ENCODE measurements around the gene TLCD3B. TPM values are rescaled to one million over a fixed set of nuclear protein-coding genes. Genes with fewer than 3 reads are reported as not detected.
"Not testable (repeated sequence)": the region's sequence is repeated elsewhere in the genome, so short reads cannot be mapped to it uniquely, and the experiment has no call there.

Gene TLCD3B
- total and polyA plus RNA-seq, 2 experiments from 2014 or later, result 0.36 TPM; not detected in 1

- H3K27ac ChIP-seq, result no peak overlapping the region
- no peaks in the 10 kb centered on the region for H3K9me3 ChIP-seq (ENCODE audit: low read depth)
- TF ChIP-seq CTCF (IDR thresholded peaks at IDR 0.05; ENCODE audit: low read depth, low read length), result no peak
- no peaks in the 10 kb centered on the region for H3K4me1 ChIP-seq (ENCODE audit: low read depth)
- H3K4me3 ChIP-seq, result no peak overlapping the region
- no peaks in the 10 kb centered on the region for H3K27me3 ChIP-seq
- no peaks in the 10 kb centered on the region for H3K36me3 ChIP-seq
- no peak for DNase-seq (ENCODE audit: low read depth in 1 of 2, low spot score in 1 of 2)
Measured at GRCh38 chr16:30018731-30019158, 12.3 kb downstream of the TLCD3B start.

GRCh38 chr16:30017937-30018336 is 13.1 kb downstream of the TLCD3B start:
- DNase-seq (ENCODE audit: low read depth in 1 of 2, low spot score in 1 of 2); H3K36me3 ChIP-seq; H3K4me3 ChIP-seq; H3K27ac ChIP-seq; H3K27me3 ChIP-seq; H3K4me1 ChIP-seq (ENCODE audit: low read depth); H3K9me3 ChIP-seq (ENCODE audit: low read depth): not testable (repeated sequence)

GRCh38 chr16:30017277-30017656 is 13.8 kb downstream of the TLCD3B start:
- H3K27ac ChIP-seq, result no peak overlapping the region
- no peak for TF ChIP-seq CTCF (IDR thresholded peaks at IDR 0.05; ENCODE audit: low read depth, low read length)
- no peaks in the 10 kb centered on the region for H3K36me3 ChIP-seq

GRCh38 chr16:30016555-30017276 is 14.4 kb downstream of the TLCD3B start:
- no peaks in the 10 kb centered on the region for H3K36me3 ChIP-seq
- no peaks in the 10 kb centered on the region for H3K9me3 ChIP-seq (ENCODE audit: low read depth)
- peaks cover 7% of the 10 kb centered on the region for H3K27me3 ChIP-seq
- TF ChIP-seq CTCF (IDR thresholded peaks at IDR 0.05; ENCODE audit: low read depth, low read length), result no peak
- no peaks in the 10 kb centered on the region for H3K4me1 ChIP-seq (ENCODE audit: low read depth)
- no peak overlapping the region for H3K4me3 ChIP-seq
- DNase-seq (ENCODE audit: low read depth in 1 of 2, low spot score in 1 of 2), result no peak
- no peak overlapping the region for H3K27ac ChIP-seq

More at GRCh38 chr16:30017277-30017656, 13.8 kb downstream of the TLCD3B start:
- Histone ChIP-seq H3K4me3 (no peak overlapping the region), H3K9me3 (ENCODE audit: low read depth) (no peaks in the 10 kb centered on the region), H3K27me3 (peaks cover 1% of the 10 kb centered on the region), H3K4me1 (ENCODE audit: low read depth) (no peaks in the 10 kb centered on the region)
- DNase-seq (ENCODE audit: low read depth in 1 of 2, low spot score in 1 of 2), result no peak

GRCh38 chr16:30015450-30015849 is 15.6 kb downstream of the TLCD3B start:
- not testable (repeated sequence) for DNase-seq (ENCODE audit: low read depth in 1 of 2, low spot score in 1 of 2); H3K36me3 ChIP-seq; H3K27ac ChIP-seq; H3K4me3 ChIP-seq; H3K4me1 ChIP-seq (ENCODE audit: low read depth); H3K9me3 ChIP-seq (ENCODE audit: low read depth)
- H3K27me3 ChIP-seq, result peaks cover 20% of the 10 kb centered on the region

GRCh38 chr16:30012598-30012997 is 18.5 kb downstream of the TLCD3B start:
- not testable (repeated sequence) for DNase-seq (ENCODE audit: low read depth in 1 of 2, low spot score in 1 of 2); H3K9me3 ChIP-seq (ENCODE audit: low read depth); H3K4me3 ChIP-seq; H3K4me1 ChIP-seq (ENCODE audit: low read depth); H3K27ac ChIP-seq; H3K36me3 ChIP-seq
- H3K27me3 ChIP-seq, result peaks cover 36% of the 10 kb centered on the region

GRCh38 chr16:30011714-30012504 is 19.2 kb downstream of the TLCD3B start:
- peaks cover 36% of the 10 kb centered on the region for H3K27me3 ChIP-seq
- TF ChIP-seq CTCF (IDR thresholded peaks at IDR 0.05; ENCODE audit: low read depth, low read length), result no peak
- peak overlapping the region; percentile 37 for H3K4me3 ChIP-seq
- no peak for DNase-seq (ENCODE audit: low read depth in 1 of 2, low spot score in 1 of 2)
- H3K9me3 ChIP-seq (ENCODE audit: low read depth), result no peaks in the 10 kb centered on the region
- no peak overlapping the region for H3K27ac ChIP-seq
- H3K36me3 ChIP-seq, result no peaks in the 10 kb centered on the region
- H3K4me1 ChIP-seq (ENCODE audit: low read depth), result no peaks in the 10 kb centered on the region

All from cardiac muscle cell (in vitro differentiated cells and primary cell).